ENCODE results near the gene CDK18. TPM values are rescaled to one million over a fixed set of nuclear protein-coding genes. Genes with fewer than 3 reads are reported as not detected.

Gene CDK18
- total and polyA plus RNA-seq, 4 donors: 9.7 to 21.0 (median 15.0) TPM

GRCh38 chr1:205533748-205534443, 29.4 kb downstream of the CDK18 start:
- H3K27ac ChIP-seq (ENCODE audit: low read depth in 1 of 2, low read length in 1 of 2): no peak overlapping the region
- 88 to 93% methylated on average over 7 of the region's 7 CpGs for WGBS, 2 donors
- no peaks in the 10 kb centered on the region for H3K9me3 ChIP-seq (ENCODE audit: control insufficient read depth in 4 of 4, insufficient read depth in 3 of 4, low read length in 3 of 4)
- H3K9ac ChIP-seq (ENCODE audit: insufficient read depth in 1 of 2, low read length in 2 of 2): no peak overlapping the region
- DNase-seq: peak in 1 of 3 donors; percentile 12
- TF ChIP-seq CTCF (IDR thresholded peaks at IDR 0.05; ENCODE audit: control extremely low read depth, extremely low read depth): no peak
- ATAC-seq (ENCODE audit: insufficient read depth, low FRiP score): no peak
- peaks cover 0 to 11% (median 7%) of the 10 kb centered on the region in 5 donors for H3K4me1 ChIP-seq (ENCODE audit: control insufficient read depth in 5 of 5, insufficient read depth in 5 of 5, low read length in 5 of 5)
- H3K36me3 ChIP-seq (ENCODE audit: control insufficient read depth in 4 of 4, insufficient read depth in 4 of 4, low read length in 4 of 4): peaks cover 0 to 3% (median 2%) of the 10 kb centered on the region in 4 donors
- no peak overlapping the region for H3K4me3 ChIP-seq
- no peaks in the 10 kb centered on the region for H3K27me3 ChIP-seq (ENCODE audit: control insufficient read depth in 3 of 3, insufficient read depth in 3 of 3, low read length in 2 of 3)

GRCh38 chr1:205534444-205534985, 30.0 kb downstream of the CDK18 start:
- Histone ChIP-seq H3K4me3 (no peak overlapping the region), H3K9me3 (ENCODE audit: control insufficient read depth in 4 of 4, insufficient read depth in 3 of 4, low read length in 3 of 4) (no peaks in the 10 kb centered on the region), H3K36me3 (ENCODE audit: control insufficient read depth in 4 of 4, insufficient read depth in 4 of 4, low read length in 4 of 4) (peaks cover 0 to 3% (median 1%) of the 10 kb centered on the region in 4 donors), H3K27ac (ENCODE audit: low read depth in 1 of 2, low read length in 1 of 2) (no peak overlapping the region), H3K27me3 (ENCODE audit: control insufficient read depth in 3 of 3, insufficient read depth in 3 of 3, low read length in 2 of 3) (no peaks in the 10 kb centered on the region), H3K9ac (ENCODE audit: insufficient read depth in 1 of 2, low read length in 2 of 2) (no peak overlapping the region), H3K4me1 (ENCODE audit: control insufficient read depth in 5 of 5, insufficient read depth in 5 of 5, low read length in 5 of 5) (peaks cover 0 to 11% (median 2%) of the 10 kb centered on the region in 5 donors)
- DNase-seq: peak in 1 of 3 donors; percentile 9
- 84 to 93% methylated on average over 7 of the region's 7 CpGs for WGBS, 2 donors
- no peak for TF ChIP-seq CTCF (IDR thresholded peaks at IDR 0.05; ENCODE audit: control extremely low read depth, extremely low read depth)
- ATAC-seq (ENCODE audit: insufficient read depth, low FRiP score): no peak

GRCh38 chr1:205535096-205535495, 30.6 kb downstream of the CDK18 start:
- WGBS, 2 donors: 78 to 87% methylated on average over 5 of the region's 5 CpGs
- no peak for ATAC-seq (ENCODE audit: insufficient read depth, low FRiP score)
- TF ChIP-seq CTCF (IDR thresholded peaks at IDR 0.05; ENCODE audit: control extremely low read depth, extremely low read depth): no peak
- H3K27me3 ChIP-seq (ENCODE audit: control insufficient read depth in 3 of 3, insufficient read depth in 3 of 3, low read length in 2 of 3): no peaks in the 10 kb centered on the region
- no peaks in the 10 kb centered on the region for H3K9me3 ChIP-seq (ENCODE audit: control insufficient read depth in 4 of 4, insufficient read depth in 3 of 4, low read length in 3 of 4)
- H3K4me3 ChIP-seq: no peak overlapping the region
- peaks cover 0 to 11% (median 0%) of the 10 kb centered on the region in 5 donors for H3K4me1 ChIP-seq (ENCODE audit: control insufficient read depth in 5 of 5, insufficient read depth in 5 of 5, low read length in 5 of 5)
- no peak for DNase-seq
- no peak overlapping the region for H3K27ac ChIP-seq (ENCODE audit: low read depth in 1 of 2, low read length in 1 of 2)
- no peak overlapping the region for H3K9ac ChIP-seq (ENCODE audit: insufficient read depth in 1 of 2, low read length in 2 of 2)
- peaks cover 0 to 3% (median 0%) of the 10 kb centered on the region in 4 donors for H3K36me3 ChIP-seq (ENCODE audit: control insufficient read depth in 4 of 4, insufficient read depth in 4 of 4, low read length in 4 of 4)

Data from lung (tissue), 12 donors.